H1 (cell line): ENCODE results near the gene MIDN. TPM values are rescaled to one million over a fixed set of nuclear protein-coding genes. Genes with fewer than 3 reads are reported as not detected.

Experiments
- CTCF ChIA-PET: fragments of 300-600 bp; sonication (Branson Sonifier 250); formaldehyde crosslinking; loops from one replicate; lab custom pipeline; 2021; ENCODE audit not compliant: partially characterized antibody; lab: Charles Lee
- POLR2A ChIA-PET: fragments of 300-600 bp; sonication (Branson Sonifier 250); formaldehyde crosslinking; loops from one replicate; lab custom pipeline; 2021; ENCODE audit warnings: inconsistent platforms; ENCODE audit not compliant: partially characterized antibody; lab: Charles Lee
- DNase-seq, 2 experiments: peaks; one replicate each; pipeline versions ENCODE4 v3.0.0 to v3.0.0-alpha.2; 2010 to 2022; ENCODE audit warnings: low spot score in 2 of 2, low read depth in 1 of 2, mixed read lengths in 1 of 2
- FAIRE-seq: peaks from 2 replicates; lab custom pipeline; 2011; peaks lifted over from hg19 to GRCh38; lab: Jason Lieb, UNC
- H2AFZ ChIP-seq: 2 replicates; pipeline ENCODE4 v1.8.1; 2012; ENCODE audit warnings: low read length, inconsistent platforms
- H2AK5ac ChIP-seq: 2 replicates; pipeline ENCODE4 v1.6.1; 2013; ENCODE audit warnings: low read depth, low read length
- H2BK120ac ChIP-seq: replicated peaks from 2 replicates; pipeline ENCODE3; 2013; ENCODE audit warnings: low read depth, low read length, inconsistent platforms
- H2BK12ac ChIP-seq: 2 replicates; pipeline ENCODE4 v1.6.1; 2013; ENCODE audit warnings: low read depth, low read length
- H2BK15ac ChIP-seq: 2 replicates; pipeline ENCODE4 v1.6.1; 2013; ENCODE audit warnings: low read length
- H2BK20ac ChIP-seq: 2 replicates; pipeline ENCODE4 v1.6.1; 2013; ENCODE audit warnings: low read length
- H2BK5ac ChIP-seq: 2 replicates; pipeline ENCODE4 v1.6.1; 2013; ENCODE audit warnings: low read depth, low read length
- H3K14ac ChIP-seq: 2 replicates; pipeline ENCODE4 v1.6.1; 2013; ENCODE audit warnings: inconsistent platforms; ENCODE audit not compliant: insufficient read length
- H3K18ac ChIP-seq: 2 replicates; pipeline ENCODE4 v1.6.1; 2013; ENCODE audit warnings: low read length; ENCODE audit errors: extremely low read depth
- H3K23ac ChIP-seq: 2 replicates; pipeline ENCODE4 v1.6.1; 2013; ENCODE audit warnings: inconsistent platforms; ENCODE audit not compliant: insufficient read length
- H3K23me2 ChIP-seq: 2 replicates; pipeline ENCODE4 v1.6.1; 2013; ENCODE audit warnings: low read depth, low read length
- H3K27ac ChIP-seq: 2 replicates; pipeline ENCODE4 v1.6.1; 2011; ENCODE audit warnings: low read depth, low read length, inconsistent platforms
- H3K27me3 ChIP-seq, 4 experiments: replicated peaks in 1 of 4; 1 replicate in 1 of 4; 2 replicates in 3 of 4; pipeline versions ENCODE4 v1.6.1 to v1.8.1; 2011 to 2013; ENCODE audit warnings: low read length in 3 of 4, mild to moderate bottlenecking in 3 of 4, inconsistent platforms in 2 of 4, mixed read lengths in 2 of 4, moderate library complexity in 1 of 4; ENCODE audit not compliant: control insufficient read depth in 3 of 4, insufficient read depth in 3 of 4; ENCODE audit errors: extremely low read depth in 1 of 4
- H3K36me3 ChIP-seq, 4 experiments: 2 replicates each; pipeline versions ENCODE4 v1.6.1 to v1.8.1; 2011 to 2013; ENCODE audit warnings: mild to moderate bottlenecking in 4 of 4, low read length in 3 of 4, moderate library complexity in 2 of 4, control low read depth in 1 of 4, inconsistent platforms in 1 of 4; ENCODE audit not compliant: insufficient read depth in 4 of 4, control insufficient read depth in 2 of 4
- H3K4ac ChIP-seq: replicated peaks from 2 replicates; pipeline ENCODE3; 2013; ENCODE audit warnings: low read length, low read depth, mixed read lengths, inconsistent platforms; ENCODE audit not compliant: insufficient read length
- H3K4me1 ChIP-seq, 4 experiments: replicated peaks in 1 of 4; 1 replicate in 1 of 4; 2 replicates in 3 of 4; pipeline versions ENCODE4 v1.6.1 to v1.8.1; 2011 to 2013; ENCODE audit warnings: low read length in 3 of 4, inconsistent platforms in 2 of 4, mixed read lengths in 1 of 4; ENCODE audit not compliant: insufficient read depth in 4 of 4, control insufficient read depth in 3 of 4
- H3K4me2 ChIP-seq, 2 experiments: 2 replicates each; pipeline versions ENCODE4 v1.6.1 to v1.8.1; 2011 to 2013; ENCODE audit warnings: low read depth in 2 of 2, low read length in 2 of 2, control low read depth in 1 of 2, inconsistent platforms in 1 of 2, mild to moderate bottlenecking in 1 of 2; ENCODE audit not compliant: insufficient read depth in 1 of 2
- H3K4me3 ChIP-seq, 4 experiments: fragments of 200-600, 300-600 bp in 1 of 4; sonication (generic), shearing (Covaris generic), sonication (Bioruptor Twin) in 1 of 4; 2 replicates each; pipeline versions ENCODE4 v1.5.1 to v1.8.1; 2011 to 2016; ENCODE audit warnings: low read length in 4 of 4, low read depth in 3 of 4, control low read depth in 2 of 4, inconsistent platforms in 2 of 4, mild to moderate bottlenecking in 2 of 4, mixed read lengths in 1 of 4, moderate library complexity in 1 of 4; ENCODE audit not compliant: insufficient read depth in 2 of 4; ENCODE audit errors: extremely low read depth in 1 of 4
- H3K56ac ChIP-seq: replicated peaks from 2 replicates; pipeline ENCODE3; 2013; ENCODE audit warnings: low read depth, mild to moderate bottlenecking, mixed read lengths, low read length, inconsistent platforms; ENCODE audit not compliant: insufficient read length
- H3K79me1 ChIP-seq: 2 replicates; pipeline ENCODE4 v1.6.1; 2013; ENCODE audit warnings: low read depth, low read length, control low read depth
- H3K79me2 ChIP-seq, 2 experiments: 2 replicates each; pipeline versions ENCODE4 v1.6.1 to v1.8.1; 2012 to 2013; ENCODE audit warnings: low read length in 2 of 2, mild to moderate bottlenecking in 2 of 2, inconsistent platforms in 1 of 2; ENCODE audit not compliant: insufficient read depth in 2 of 2, control insufficient read depth in 1 of 2
- H3K9ac ChIP-seq, 4 experiments: replicated peaks in 1 of 4; 1 replicate in 1 of 4; 2 replicates in 3 of 4; pipeline versions ENCODE4 v1.6.1 to v1.8.1; 2011 to 2013; ENCODE audit warnings: low read depth in 3 of 4, low read length in 3 of 4, control low read depth in 2 of 4, mild to moderate bottlenecking in 2 of 4, moderate library complexity in 2 of 4, inconsistent platforms in 1 of 4; ENCODE audit errors: extremely low read depth in 1 of 4
- H3K9me3 ChIP-seq, 2 experiments: 2 replicates each; pipeline versions ENCODE4 v1.6.1 to v1.8.1; 2012 to 2013; ENCODE audit warnings: mild to moderate bottlenecking in 2 of 2, moderate library complexity in 2 of 2, control low read depth in 1 of 2, inconsistent platforms in 1 of 2, low read depth in 1 of 2, low read length in 1 of 2, mixed read lengths in 1 of 2; ENCODE audit not compliant: insufficient read depth in 2 of 2
- H4K20me1 ChIP-seq, 2 experiments: replicated peaks in 1 of 2; 2 replicates each; pipeline versions ENCODE3 to v1.8.1; 2011 to 2013; ENCODE audit warnings: inconsistent platforms in 2 of 2, low read length in 2 of 2, mild to moderate bottlenecking in 1 of 2; ENCODE audit not compliant: insufficient read depth in 2 of 2, control insufficient read depth in 1 of 2
- H4K5ac ChIP-seq: 2 replicates; pipeline ENCODE4 v1.6.1; 2013; ENCODE audit warnings: low read length, low read depth, mixed read lengths, inconsistent platforms; ENCODE audit not compliant: insufficient read length
- H4K8ac ChIP-seq: 2 replicates; pipeline ENCODE4 v1.8.0; 2013; ENCODE audit warnings: mild to moderate bottlenecking, moderate library complexity, low read length, inconsistent platforms; ENCODE audit not compliant: insufficient read depth; ENCODE audit errors: extremely low read depth
- H4K91ac ChIP-seq: replicated peaks from 2 replicates; pipeline ENCODE3; 2013; ENCODE audit warnings: low read length, mixed read lengths, inconsistent platforms; ENCODE audit not compliant: insufficient read length
- JUN ChIP-seq: IDR thresholded peaks from 2 replicates; pipeline ENCODE4 v1.6.1; 2011; ENCODE audit warnings: low read depth, mild to moderate bottlenecking, improper control_type of control experiment, low read length
- POLR2A ChIP-seq, 2 experiments: IDR thresholded peaks; 1 replicate in 1 of 2; 2 replicates in 1 of 2; pipeline ENCODE4 v1.6.1; 2011; ENCODE audit warnings: low read depth in 2 of 2, low read length in 2 of 2, mild to moderate bottlenecking in 2 of 2; ENCODE audit errors: control extremely low read depth in 1 of 2
- SAP30 ChIP-seq: fragments of 300-600 bp; sonication (generic); IDR thresholded peaks from 2 replicates; pipeline ENCODE4 v1.7.1; 2012; ENCODE audit warnings: low read length, moderate library complexity, mild to moderate bottlenecking, inconsistent platforms; ENCODE audit not compliant: insufficient read depth, insufficient replicate concordance
- SIRT6 ChIP-seq: IDR thresholded peaks from one replicate; pipeline ENCODE4 v1.7.1; 2012; ENCODE audit warnings: low read length, inconsistent platforms
- SP2 ChIP-seq: IDR thresholded peaks from 2 replicates; pipeline ENCODE4 v1.6.1; 2012; ENCODE audit warnings: mild to moderate bottlenecking, low read length, inconsistent platforms
- SUZ12 ChIP-seq: fragments of 200-600 bp; sonication (generic); IDR thresholded peaks from 2 replicates; pipeline ENCODE4 v1.6.1; 2012; ENCODE audit warnings: mild to moderate bottlenecking, inconsistent platforms, low read length, moderate library complexity, mixed read lengths
- TAF1 ChIP-seq: IDR thresholded peaks from 2 replicates; pipeline ENCODE4 v1.6.1; 2011; ENCODE audit warnings: mild to moderate bottlenecking, low read depth, low read length
- WGBS, 2 experiments: shearing (Covaris generic) in 1 of 2; methylation state at CpG; one replicate each; pipeline versions ENCODE4 v1.1.6 to v1.1.7; 2013 to 2015; ENCODE audit warnings: low lambda C conversion rate in 2 of 2, mixed read lengths in 2 of 2, inconsistent platforms in 1 of 2, low coverage in 1 of 2, missing lambda C conversion rate in 1 of 2; ENCODE audit not compliant: insufficient replicate concordance in 2 of 2, insufficient coverage in 1 of 2, insufficient read length in 1 of 2; ENCODE audit errors: extremely low coverage in 1 of 2, missing lambda C conversion rate in 1 of 2; 5-methylcytosine and 5-hydroxymethylcytosine counted together
- polyA plus RNA-seq, 7 experiments: library from polyadenylated mRNA; depleted of rRNA in 3 of 7; stranded (reverse) in 5 of 7; unstranded in 2 of 7; fragments of >200 nt in 5 of 7; fragments of 200-250 nt in 2 of 7; gene quantifications; 1 replicate in 5 of 7; 2 replicates in 1 of 7; 4 replicates in 1 of 7; pipeline versions ENCODE4 v1.2.1 to v1.2.3, GENCODE V29; 2011 to 2013; ENCODE audit warnings: missing spikeins in 2 of 7, mixed read lengths in 2 of 7
- total RNA-seq: library from RNA; stranded (reverse); fragmentation: NEBNext Ultra II Directional; extraction: Animal tissue kit (Norgen Biotek cat#: 25700); gene quantifications from 2 replicates; pipeline ENCODE4 v1.2.1, GENCODE V29; 2021
- TF ChIP-seq, protein P1 (sequence below): IDR thresholded peaks from 2 replicates; pipeline ENCODE4 v1.6.1; 2012; ENCODE audit warnings: low read length, inconsistent platforms
- TF ChIP-seq, protein P2 (sequence below): IDR thresholded peaks from 2 replicates; pipeline ENCODE4 v1.6.1; 2011; ENCODE audit warnings: low read depth, mild to moderate bottlenecking, low read length; ENCODE audit not compliant: insufficient read depth
- TF ChIP-seq, protein P3 (sequence below): IDR thresholded peaks from 2 replicates; pipeline ENCODE4 v1.6.1; 2011; ENCODE audit warnings: low read length, improper control_type of control experiment

MIDN gene
- total and polyA plus RNA-seq, 2 of the 8 experiments (the other 6 are each of a cell fraction or from before 2014, with no cell fraction given): 39.8 to 159 TPM

DNA sequence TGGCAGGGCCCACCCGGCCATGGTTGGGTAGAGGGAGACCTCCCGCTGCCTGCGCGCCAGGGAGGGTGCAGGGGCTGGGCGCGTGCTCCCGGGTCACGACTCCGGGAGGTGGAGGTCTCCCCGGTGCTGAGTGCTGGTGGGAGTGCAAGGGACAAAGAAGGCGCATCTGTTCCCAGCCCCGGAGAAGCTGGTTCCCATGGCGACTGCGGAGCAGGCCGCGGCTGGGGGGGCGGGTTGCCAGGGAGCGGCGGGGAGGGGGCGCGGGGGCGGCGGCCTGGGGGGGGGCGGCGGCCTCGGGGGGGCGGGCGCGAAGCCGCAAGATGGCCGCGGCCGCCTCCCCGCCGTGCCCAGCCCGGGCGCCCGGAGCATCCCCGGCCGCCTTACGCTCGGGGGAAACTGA is 11.8 kb upstream of the MIDN start:
- H3K9ac ChIP-seq: peak overlapping the region in 1 of 4 experiments; percentile 63; a peak in 1 of 7 replicates
- CTCF ChIA-PET: interaction anchor here (0.7 to 2.3 kb wide), 6 partner anchors 8 to 124 kb away, joined by 3 to 10 read pairs (median 4); no protein-coding TSS in a partner anchor
- WGBS, 2 experiments: 40% methylated on average over 16 of the region's 42 CpGs; no CpG with 5 or more reads in 1 of the 2 experiments
- TF ChIP-seq, protein P1, sequence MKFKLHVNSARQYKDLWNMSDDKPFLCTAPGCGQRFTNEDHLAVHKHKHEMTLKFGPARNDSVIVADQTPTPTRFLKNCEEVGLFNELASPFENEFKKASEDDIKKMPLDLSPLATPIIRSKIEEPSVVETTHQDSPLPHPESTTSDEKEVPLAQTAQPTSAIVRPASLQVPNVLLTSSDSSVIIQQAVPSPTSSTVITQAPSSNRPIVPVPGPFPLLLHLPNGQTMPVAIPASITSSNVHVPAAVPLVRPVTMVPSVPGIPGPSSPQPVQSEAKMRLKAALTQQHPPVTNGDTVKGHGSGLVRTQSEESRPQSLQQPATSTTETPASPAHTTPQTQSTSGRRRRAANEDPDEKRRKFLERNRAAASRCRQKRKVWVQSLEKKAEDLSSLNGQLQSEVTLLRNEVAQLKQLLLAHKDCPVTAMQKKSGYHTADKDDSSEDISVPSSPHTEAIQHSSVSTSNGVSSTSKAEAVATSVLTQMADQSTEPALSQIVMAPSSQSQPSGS: no peak
- TF ChIP-seq SP2: no peak
- no peak for TF ChIP-seq SUZ12
- TF ChIP-seq, protein P2, sequence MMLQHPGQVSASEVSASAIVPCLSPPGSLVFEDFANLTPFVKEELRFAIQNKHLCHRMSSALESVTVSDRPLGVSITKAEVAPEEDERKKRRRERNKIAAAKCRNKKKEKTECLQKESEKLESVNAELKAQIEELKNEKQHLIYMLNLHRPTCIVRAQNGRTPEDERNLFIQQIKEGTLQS: no peak
- TF ChIP-seq TAF1: no peak
- no peak for TF ChIP-seq SAP30
- no peak for TF ChIP-seq SIRT6
- TF ChIP-seq, protein P3, sequence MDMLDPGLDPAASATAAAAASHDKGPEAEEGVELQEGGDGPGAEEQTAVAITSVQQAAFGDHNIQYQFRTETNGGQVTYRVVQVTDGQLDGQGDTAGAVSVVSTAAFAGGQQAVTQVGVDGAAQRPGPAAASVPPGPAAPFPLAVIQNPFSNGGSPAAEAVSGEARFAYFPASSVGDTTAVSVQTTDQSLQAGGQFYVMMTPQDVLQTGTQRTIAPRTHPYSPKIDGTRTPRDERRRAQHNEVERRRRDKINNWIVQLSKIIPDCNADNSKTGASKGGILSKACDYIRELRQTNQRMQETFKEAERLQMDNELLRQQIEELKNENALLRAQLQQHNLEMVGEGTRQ: no peak
- no peak for TF ChIP-seq POLR2A (IDR thresholded peaks at IDR 0.05; ENCODE audit: control extremely low read depth in 1 of 2, low read depth in 2 of 2, low read length in 2 of 2)
- no peak for TF ChIP-seq JUN

More for the DNA sequence above, 11.8 kb upstream of the MIDN start:
- Histone ChIP-seq H2BK15ac (no peak overlapping the region), H2BK12ac (no peak overlapping the region), H2BK120ac (no peak overlapping the region), H2BK20ac (no peak overlapping the region), H2AFZ (no peak overlapping the region), H3K4ac (no peak overlapping the region), H3K4me3 (peak overlapping the region; percentile 67 to 75 (median 70)), H3K79me1 (0 out of 2 replicates have a peak, but pooled peaks cover 3% of the 10 kb centered on the region), H3K27me3 (no peaks in the 10 kb centered on the region), H3K14ac (no peak overlapping the region), H3K27ac (no peak overlapping the region), H3K9me3 (no peaks in the 10 kb centered on the region), H4K20me1 (peaks cover 2 to 20% of the 10 kb centered on the region in 2 experiments), H2BK5ac (no peak overlapping the region), H3K36me3 (peaks cover 4 to 30% (median 7%) of the 10 kb centered on the region in 4 experiments; a peak in 5 of 8 replicates), H3K56ac (no peak overlapping the region), H3K18ac (no peak overlapping the region; the same call in 1 of the 2 replicates), H2AK5ac (no peak overlapping the region), H3K4me2 (peak overlapping the region; percentile 56 to 82), H4K5ac (no peak overlapping the region), H3K79me2 (no peaks in the 10 kb centered on the region; a peak in 1 of 4 replicates), H4K91ac (no peak overlapping the region), H3K23me2 (peaks cover 10% of the 10 kb centered on the region; the same call in 1 of the 2 replicates), H4K8ac (peak overlapping the region; percentile 51), H3K4me1 (peaks cover 0 to 11% (median 8%) of the 10 kb centered on the region in 4 experiments; a peak in 5 of 7 replicates), H3K23ac (no peak overlapping the region)
- FAIRE-seq: no peak
- POLR2A ChIA-PET: interaction anchor here (0.8 to 1.8 kb wide), 8 partner anchors 13 to 151 kb away, joined by 3 to 8 read pairs (median 4); no protein-coding TSS in a partner anchor
- DNase-seq: peak in 1 of 2 experiments; percentile 61
